LNCAP (cell line): Measurements from ENCODE around the gene SIAH2.
A peak's percentile ranks its signal among the peaks of the same experiment; 100 is the strongest.

Source experiments
- CTCF ChIP-seq: fragments of 450-650 bp; IDR thresholded peaks from 2 replicates; pipeline ENCODE4 v1.5.1; 2017; ENCODE audit warnings: mild to moderate bottlenecking

Gene SIAH2

DNA sequence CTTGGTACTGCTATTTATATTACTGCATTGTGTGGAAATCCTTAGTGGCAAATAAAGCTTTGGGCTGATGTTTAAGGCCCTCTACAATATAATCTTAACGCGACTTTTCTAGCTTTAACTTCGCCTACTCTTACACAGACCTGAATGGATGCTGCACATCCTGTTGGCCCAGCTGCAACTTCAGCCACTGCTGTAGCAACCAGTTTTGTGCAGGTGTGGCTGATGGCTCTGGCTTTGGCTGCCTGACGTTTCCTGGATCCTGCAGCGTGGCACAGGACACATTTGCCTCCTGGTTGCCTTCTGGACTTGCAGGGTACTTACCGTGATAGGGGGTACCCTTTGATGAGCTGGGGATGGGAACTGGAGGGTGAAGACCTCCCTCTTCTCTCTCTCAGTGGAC, 39.0 kb downstream of the SIAH2 start:
- no peak for TF ChIP-seq CTCF

DNA sequence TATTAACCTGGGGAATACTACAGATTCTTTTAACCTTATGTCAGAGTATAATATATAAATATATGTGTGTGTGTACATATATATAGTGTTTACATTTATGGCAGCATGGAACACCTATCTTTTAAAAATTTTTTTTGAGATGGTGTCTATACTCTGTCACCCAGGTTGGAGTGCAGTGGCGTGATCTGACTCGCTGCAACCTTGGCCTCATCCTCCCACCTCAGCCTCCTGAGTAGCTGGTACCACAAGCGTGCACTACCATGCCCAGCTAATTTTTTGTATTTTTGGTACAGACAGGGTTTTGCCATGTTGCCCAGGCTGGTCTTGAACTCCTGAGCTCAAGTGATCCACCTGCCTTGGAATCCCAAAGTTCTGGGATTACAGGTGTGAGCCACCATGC, 40.7 kb downstream of the SIAH2 start:
- no peak for TF ChIP-seq CTCF

- TF ChIP-seq CTCF: peak; percentile 86
Observed at GRCh38 chr3:150721285-150722130, 41.5 kb downstream of the SIAH2 start.

DNA sequence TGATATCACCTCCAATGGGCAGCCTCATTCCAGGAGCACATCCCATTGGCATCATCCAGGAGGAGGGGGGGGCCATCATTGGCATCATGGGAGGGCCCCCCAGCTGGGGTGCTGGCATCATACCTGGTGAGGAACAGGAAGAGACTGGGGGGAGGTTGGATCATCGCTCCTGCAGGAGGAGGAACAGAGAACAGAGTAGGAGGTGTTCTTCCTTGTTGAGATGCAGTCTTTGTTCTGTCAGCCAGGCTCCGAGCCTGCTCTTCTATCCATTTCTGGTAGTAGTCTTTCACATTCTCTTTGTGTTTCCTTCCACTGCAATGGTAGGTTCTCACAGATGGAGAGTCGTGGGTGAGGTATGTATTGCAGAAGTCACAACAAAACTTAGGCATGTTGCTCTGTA, 42.5 kb downstream of the SIAH2 start:
- TF ChIP-seq CTCF: no peak

DNA sequence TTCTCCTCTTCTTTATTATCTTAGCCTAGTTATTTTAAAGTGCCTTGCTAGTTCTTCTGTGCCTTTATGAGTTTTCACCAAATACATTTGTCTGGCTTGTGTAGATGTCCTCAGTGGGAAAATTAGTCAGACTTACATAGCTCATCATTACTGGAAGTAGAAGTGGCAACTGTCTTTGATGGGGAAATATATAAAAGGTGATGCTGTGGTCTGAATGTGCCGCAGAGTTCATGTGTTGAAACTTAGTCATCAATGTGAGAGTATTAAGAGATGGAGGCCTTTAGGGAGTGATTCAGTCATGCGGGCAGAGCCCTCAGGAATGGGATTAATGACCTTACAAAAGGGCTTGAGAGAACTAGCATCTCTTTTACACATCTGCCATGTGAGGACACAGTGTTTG, 52.9 kb downstream of the SIAH2 start:
- TF ChIP-seq CTCF: no peak

GRCh38 chr3:150703756-150704344, 59.1 kb downstream of the SIAH2 start, which contains the start of gene ERICH6:
ERICH6 (minus strand) TSS chr3:150703920; CDS start chr3:150703898, 22 bp downstream.
- TF ChIP-seq CTCF: no peak

DNA sequence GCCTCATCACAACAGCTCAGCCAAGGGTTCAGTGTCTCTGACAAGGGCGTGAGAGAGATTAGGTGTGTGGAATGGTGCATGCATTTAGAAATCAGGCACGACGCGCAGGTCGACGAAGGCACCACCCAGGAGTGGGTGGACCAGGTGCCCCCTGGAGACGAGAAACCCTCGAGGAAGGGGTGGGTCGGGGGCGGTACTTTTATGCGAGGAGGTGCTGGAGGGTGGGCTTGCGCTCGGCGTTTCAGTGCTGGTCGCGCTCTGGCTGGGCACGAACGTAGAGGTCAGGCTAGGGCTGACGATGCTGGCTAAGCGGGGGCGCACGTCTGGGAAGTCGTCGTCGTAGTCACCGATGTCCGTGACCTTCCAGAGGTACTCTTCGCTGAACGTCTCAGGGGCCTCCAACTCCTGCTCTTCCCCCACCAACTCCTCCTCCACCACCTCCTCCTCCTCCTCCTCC, 59.6 kb downstream of the SIAH2 start:
- no peak for TF ChIP-seq CTCF
